Neural cell (in vitro differentiated cells): ENCODE data around the gene JADE2.

ENCODE experiments used
- CTCF ChIP-seq: fragments of 450-650 bp; IDR thresholded peaks from 2 replicates; pipeline ENCODE4 v1.5.1; 2014; ENCODE audit warnings: antibody characterized with exemption, mild to moderate bottlenecking, moderate library complexity; ENCODE audit not compliant: poor library complexity, severe bottlenecking
- EP300 ChIP-seq: fragments of 450-650 bp; conservative IDR thresholded peaks from 2 replicates; pipeline ENCODE4 v1.6.1; 2014; ENCODE audit warnings: antibody characterized with exemption, mild to moderate bottlenecking, moderate library complexity; ENCODE audit not compliant: poor library complexity, severe bottlenecking

GRCh38 chr5:134552301-134552700 is 26.8 kb downstream of the JADE2 start:
- TF ChIP-seq CTCF = no peak
- TF ChIP-seq EP300 = no peak
